B cell (primary cell): ENCODE measurements around the gene KLHL34.

Source experiments
- CTCF ChIP-seq: fragments of 200-600 bp; IDR thresholded peaks from one replicate; pipeline ENCODE4 v1.8.0; 2022; ENCODE audit warnings: antibody characterized with exemption, mild to moderate bottlenecking
- EZH2 ChIP-seq: IDR thresholded peaks from 2 replicates; pipeline ENCODE4 v1.6.1; 2012; ENCODE audit warnings: borderline replicate concordance, low read depth, mild to moderate bottlenecking, moderate library complexity, low read length; ENCODE audit not compliant: insufficient read depth, poor library complexity, severe bottlenecking

GRCh38 chrX:21683941-21684340 is 25.8 kb upstream of the KLHL34 start:
- TF ChIP-seq CTCF (no peak), EZH2 (no peak)
